ENCODE results near the gene CLEC14A.

CLEC14A gene

GRCh38 chr14:38243696-38244240 lies 12.1 kb downstream of the CLEC14A start:
- no peak for DNase-seq

- no peak for DNase-seq
These were observed 17.0 kb downstream of the CLEC14A start for GRCh38 chr14:38238878-38239277.

GRCh38 chr14:38238332-38238731 lies 17.6 kb downstream of the CLEC14A start:
- DNase-seq: no peak

- no peak for DNase-seq
These were observed 22.7 kb downstream of the CLEC14A start for GRCh38 chr14:38233218-38233617.

- no peak for DNase-seq
These were observed 29.5 kb downstream of the CLEC14A start for GRCh38 chr14:38226366-38226765.

- no peak for DNase-seq
These were observed 29.9 kb downstream of the CLEC14A start for GRCh38 chr14:38225946-38226345.

- no peak for DNase-seq
These were observed 31.6 kb downstream of the CLEC14A start for GRCh38 chr14:38224338-38224737.

- DNase-seq: no peak
These were observed 34.8 kb downstream of the CLEC14A start for GRCh38 chr14:38221077-38221476.

- DNase-seq: no peak
These were observed 38.3 kb downstream of the CLEC14A start for GRCh38 chr14:38217553-38217952.

GRCh38 chr14:38213001-38213400 lies 42.9 kb downstream of the CLEC14A start:
- DNase-seq: no peak

GRCh38 chr14:38212111-38212510 lies 43.8 kb downstream of the CLEC14A start:
- DNase-seq: no peak

- no peak for DNase-seq
These were observed 44.6 kb downstream of the CLEC14A start for GRCh38 chr14:38211255-38211735.

- no peak for DNase-seq
These were observed 45.2 kb downstream of the CLEC14A start for GRCh38 chr14:38210587-38211216.

GRCh38 chr14:38209572-38210557 lies 46.0 kb downstream of the CLEC14A start:
- DNase-seq: no peak

GRCh38 chr14:38208618-38209562 lies 47.0 kb downstream of the CLEC14A start:
- no peak for DNase-seq

GRCh38 chr14:38207736-38208617 lies 47.9 kb downstream of the CLEC14A start, which contains the start of gene SSTR1:
Gene SSTR1, plus strand, starts transcription at chr14:38207904. Its CDS starts 1,486 bp downstream, at chr14:38209390.
- DNase-seq: no peak

GRCh38 chr14:38207377-38207735 lies 48.5 kb downstream of the CLEC14A start:
- DNase-seq: no peak

GRCh38 chr14:38206689-38207376 lies 49.1 kb downstream of the CLEC14A start:
- DNase-seq: no peak

GRCh38 chr14:38205949-38206665 lies 49.8 kb downstream of the CLEC14A start:
- no peak for DNase-seq

Data from activated gamma-delta T cell (primary cell).